ENCODE results near the gene ESD.

DNA sequence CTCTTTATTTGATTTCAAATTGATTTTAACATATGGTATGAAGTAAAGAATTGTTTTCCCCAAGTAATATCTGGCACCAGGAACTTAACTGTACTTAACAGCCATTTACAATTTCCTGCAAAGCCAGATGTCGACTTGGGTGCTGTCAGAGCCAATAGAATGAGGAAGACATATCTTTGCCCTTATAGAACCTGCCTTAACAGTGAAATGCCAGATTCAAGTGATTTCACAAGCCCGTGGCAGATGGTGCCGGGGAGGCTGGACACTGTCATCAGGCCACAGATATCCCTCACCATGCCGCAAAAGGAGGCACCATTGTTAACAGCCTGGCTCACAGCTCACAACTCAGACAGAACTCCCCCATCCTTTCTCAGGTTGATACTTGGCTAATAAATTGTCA is 48.7 kb downstream of the ESD start:
- no peak for TF ChIP-seq POLR2A (IDR thresholded peaks at IDR 0.05)
- TF ChIP-seq, protein P1, sequence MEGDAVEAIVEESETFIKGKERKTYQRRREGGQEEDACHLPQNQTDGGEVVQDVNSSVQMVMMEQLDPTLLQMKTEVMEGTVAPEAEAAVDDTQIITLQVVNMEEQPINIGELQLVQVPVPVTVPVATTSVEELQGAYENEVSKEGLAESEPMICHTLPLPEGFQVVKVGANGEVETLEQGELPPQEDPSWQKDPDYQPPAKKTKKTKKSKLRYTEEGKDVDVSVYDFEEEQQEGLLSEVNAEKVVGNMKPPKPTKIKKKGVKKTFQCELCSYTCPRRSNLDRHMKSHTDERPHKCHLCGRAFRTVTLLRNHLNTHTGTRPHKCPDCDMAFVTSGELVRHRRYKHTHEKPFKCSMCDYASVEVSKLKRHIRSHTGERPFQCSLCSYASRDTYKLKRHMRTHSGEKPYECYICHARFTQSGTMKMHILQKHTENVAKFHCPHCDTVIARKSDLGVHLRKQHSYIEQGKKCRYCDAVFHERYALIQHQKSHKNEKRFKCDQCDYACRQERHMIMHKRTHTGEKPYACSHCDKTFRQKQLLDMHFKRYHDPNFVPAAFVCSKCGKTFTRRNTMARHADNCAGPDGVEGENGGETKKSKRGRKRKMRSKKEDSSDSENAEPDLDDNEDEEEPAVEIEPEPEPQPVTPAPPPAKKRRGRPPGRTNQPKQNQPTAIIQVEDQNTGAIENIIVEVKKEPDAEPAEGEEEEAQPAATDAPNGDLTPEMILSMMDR (IDR thresholded peaks at IDR 0.05) = no peak

Measured in testis (tissue), 2 donors.